Measurements from ENCODE around the gene RWDD2A.

RWDD2A gene

DNA sequence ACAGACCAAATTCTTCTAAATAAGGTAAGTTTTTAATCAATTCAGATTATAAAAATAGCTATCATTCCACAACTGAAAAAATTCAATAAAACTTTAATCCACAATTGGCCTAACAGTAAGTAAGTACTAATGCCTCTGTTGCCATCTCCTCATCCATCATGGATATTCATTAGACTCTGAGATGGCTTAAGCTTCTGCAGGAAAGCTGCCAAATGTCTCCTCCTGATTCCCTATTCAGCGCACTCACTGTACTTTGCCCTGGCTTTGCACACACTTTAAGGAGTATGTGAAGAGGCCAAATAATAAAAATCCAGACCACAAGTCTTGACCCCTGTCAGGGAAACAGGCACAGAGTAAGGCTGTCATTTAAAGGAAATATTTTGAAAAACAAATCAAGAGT, 23.6 kb upstream of the RWDD2A start:
- H4K20me1 ChIP-seq (ENCODE audit: control insufficient read depth, insufficient read depth, low read depth, low read length), result no peaks in the 10 kb centered on the region
- H3K36me3 ChIP-seq (ENCODE audit: control insufficient read depth, low read length), result peaks cover 92% of the 10 kb centered on the region
- no peaks in the 10 kb centered on the region for H3K27me3 ChIP-seq (ENCODE audit: control insufficient read depth, low read length)
- no peaks in the 10 kb centered on the region for H3K9me2 ChIP-seq (replicated peaks; ENCODE audit: control insufficient read depth, low read length)
- H3F3A ChIP-seq (ENCODE audit: control insufficient read depth, insufficient read depth), result no peaks in the 10 kb centered on the region
- no peaks in the 10 kb centered on the region for H3K79me2 ChIP-seq (ENCODE audit: control insufficient read depth, low read length)
- H3K4me3 ChIP-seq (ENCODE audit: low read length), result no peak overlapping the region
- H3K9me3 ChIP-seq (ENCODE audit: control insufficient read depth, insufficient read depth, low read length), result no peaks in the 10 kb centered on the region
- H3K4me1 ChIP-seq (ENCODE audit: control insufficient read depth, low read length), result no peaks in the 10 kb centered on the region
- TF ChIP-seq, protein P1, sequence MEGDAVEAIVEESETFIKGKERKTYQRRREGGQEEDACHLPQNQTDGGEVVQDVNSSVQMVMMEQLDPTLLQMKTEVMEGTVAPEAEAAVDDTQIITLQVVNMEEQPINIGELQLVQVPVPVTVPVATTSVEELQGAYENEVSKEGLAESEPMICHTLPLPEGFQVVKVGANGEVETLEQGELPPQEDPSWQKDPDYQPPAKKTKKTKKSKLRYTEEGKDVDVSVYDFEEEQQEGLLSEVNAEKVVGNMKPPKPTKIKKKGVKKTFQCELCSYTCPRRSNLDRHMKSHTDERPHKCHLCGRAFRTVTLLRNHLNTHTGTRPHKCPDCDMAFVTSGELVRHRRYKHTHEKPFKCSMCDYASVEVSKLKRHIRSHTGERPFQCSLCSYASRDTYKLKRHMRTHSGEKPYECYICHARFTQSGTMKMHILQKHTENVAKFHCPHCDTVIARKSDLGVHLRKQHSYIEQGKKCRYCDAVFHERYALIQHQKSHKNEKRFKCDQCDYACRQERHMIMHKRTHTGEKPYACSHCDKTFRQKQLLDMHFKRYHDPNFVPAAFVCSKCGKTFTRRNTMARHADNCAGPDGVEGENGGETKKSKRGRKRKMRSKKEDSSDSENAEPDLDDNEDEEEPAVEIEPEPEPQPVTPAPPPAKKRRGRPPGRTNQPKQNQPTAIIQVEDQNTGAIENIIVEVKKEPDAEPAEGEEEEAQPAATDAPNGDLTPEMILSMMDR (IDR thresholded peaks at IDR 0.05; ENCODE audit: low read depth, low read length, poor library complexity, severe bottlenecking), result no peak
- no peak for TF ChIP-seq EZH2phosphoT487 (IDR thresholded peaks at IDR 0.05; ENCODE audit: borderline replicate concordance, low read length)
- H3K27ac ChIP-seq (ENCODE audit: low read depth, low read length), result no peak overlapping the region
- H3K4me2 ChIP-seq (ENCODE audit: low read length), result no peak overlapping the region

DNA sequence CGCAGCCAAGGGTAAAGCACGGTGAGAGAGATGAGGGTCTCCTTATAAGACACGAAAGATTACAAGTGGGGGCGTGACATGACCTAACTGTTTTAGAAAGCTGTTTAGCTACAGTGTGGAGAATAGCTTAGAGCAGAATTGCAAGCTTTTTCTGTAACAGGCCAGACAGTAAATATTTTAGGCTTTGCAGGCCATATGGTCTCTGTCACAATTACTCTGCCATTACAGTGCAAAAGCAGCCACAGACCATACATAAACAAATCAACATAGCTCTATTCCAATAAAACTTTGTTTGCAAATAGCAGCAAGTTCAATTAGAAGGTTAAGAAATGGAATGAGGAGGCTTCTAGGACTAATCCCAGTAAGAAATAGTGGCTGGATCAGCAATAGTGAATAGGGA, 16.9 kb upstream of the RWDD2A start:
- no peaks in the 10 kb centered on the region for H3K27me3 ChIP-seq (ENCODE audit: control insufficient read depth, low read length)
- no peaks in the 10 kb centered on the region for H3K9me2 ChIP-seq (replicated peaks; ENCODE audit: control insufficient read depth, low read length)
- TF ChIP-seq, protein P1 (IDR thresholded peaks at IDR 0.05; ENCODE audit: low read depth, low read length, poor library complexity, severe bottlenecking), result no peak
- no peak for TF ChIP-seq EZH2phosphoT487 (IDR thresholded peaks at IDR 0.05; ENCODE audit: borderline replicate concordance, low read length)
- H3K79me2 ChIP-seq (ENCODE audit: control insufficient read depth, low read length), result no peaks in the 10 kb centered on the region
- no peak overlapping the region for H3K27ac ChIP-seq (ENCODE audit: low read depth, low read length)
- H3K4me3 ChIP-seq (ENCODE audit: low read length), result no peak overlapping the region
- H4K20me1 ChIP-seq (ENCODE audit: control insufficient read depth, insufficient read depth, low read depth, low read length), result no peaks in the 10 kb centered on the region
- H3K36me3 ChIP-seq (ENCODE audit: control insufficient read depth, low read length), result peaks cover 68% of the 10 kb centered on the region
- no peaks in the 10 kb centered on the region for H3F3A ChIP-seq (ENCODE audit: control insufficient read depth, insufficient read depth)
- peaks cover 3% of the 10 kb centered on the region; the same call in 1 of the 2 replicates for H3K4me1 ChIP-seq (ENCODE audit: control insufficient read depth, low read length)
- H3K4me2 ChIP-seq (ENCODE audit: low read length), result no peak overlapping the region
- H3K9me3 ChIP-seq (ENCODE audit: control insufficient read depth, insufficient read depth, low read length), result no peaks in the 10 kb centered on the region

DNA sequence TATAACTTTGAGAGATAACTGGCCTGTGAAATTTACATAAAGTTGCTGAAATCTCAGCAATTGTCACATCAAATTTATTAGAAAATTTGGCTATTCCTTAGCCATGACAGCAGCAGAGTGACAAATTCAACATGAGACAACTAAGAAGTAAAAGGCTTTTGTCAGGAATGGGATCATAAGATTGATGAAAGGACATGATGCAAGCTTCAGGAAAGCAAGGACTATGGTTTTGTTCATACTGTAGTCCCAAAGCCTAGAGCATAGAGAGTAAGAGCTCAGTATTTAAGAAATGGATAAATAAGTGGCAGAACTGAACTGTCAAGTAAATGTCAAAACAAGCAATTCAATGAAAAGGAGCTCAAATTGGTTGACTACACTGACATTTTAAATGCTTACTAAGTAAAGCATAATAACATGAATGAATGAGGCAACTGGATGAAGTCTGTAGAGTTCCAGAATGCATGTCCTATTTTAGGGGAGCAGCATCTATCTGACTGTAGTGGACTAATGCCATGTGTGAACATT, 12.7 kb upstream of the RWDD2A start:
- Histone ChIP-seq H3K4me2 (ENCODE audit: low read length) (no peak overlapping the region), H3K9me2 (replicated peaks; ENCODE audit: control insufficient read depth, low read length) (no peaks in the 10 kb centered on the region), H3K36me3 (ENCODE audit: control insufficient read depth, low read length) (peaks cover 66% of the 10 kb centered on the region), H3K4me1 (ENCODE audit: control insufficient read depth, low read length) (peaks cover 5% of the 10 kb centered on the region; the same call in 1 of the 2 replicates), H3K4me3 (ENCODE audit: low read length) (no peak overlapping the region), H4K20me1 (ENCODE audit: control insufficient read depth, insufficient read depth, low read depth, low read length) (no peaks in the 10 kb centered on the region), H3K27ac (ENCODE audit: low read depth, low read length) (no peak overlapping the region), H3K79me2 (ENCODE audit: control insufficient read depth, low read length) (no peaks in the 10 kb centered on the region), H3K9me3 (ENCODE audit: control insufficient read depth, insufficient read depth, low read length) (no peaks in the 10 kb centered on the region), H3F3A (ENCODE audit: control insufficient read depth, insufficient read depth) (no peaks in the 10 kb centered on the region), H3K27me3 (ENCODE audit: control insufficient read depth, low read length) (no peaks in the 10 kb centered on the region)
- TF ChIP-seq EZH2phosphoT487 (IDR thresholded peaks at IDR 0.05; ENCODE audit: borderline replicate concordance, low read length), result no peak
- TF ChIP-seq, protein P1 (IDR thresholded peaks at IDR 0.05; ENCODE audit: low read depth, low read length, poor library complexity, severe bottlenecking), result no peak

Measured in DOHH2 (cell line).